ENCODE results near the gene ACSL4.
"Not testable (repeated sequence)": the region's sequence is repeated elsewhere in the genome, so short reads cannot be mapped to it uniquely, and the experiment has no call there.

ACSL4 gene

GRCh38 chrX:109660435-109661143, 72.5 kb downstream of the ACSL4 start:
- DNase-seq = no peak

GRCh38 chrX:109658391-109658790, 74.7 kb downstream of the ACSL4 start:
- DNase-seq = no peak

GRCh38 chrX:109657364-109657763, 75.7 kb downstream of the ACSL4 start:
- not testable (repeated sequence) for DNase-seq

GRCh38 chrX:109656774-109657173, 76.3 kb downstream of the ACSL4 start:
- no peak for DNase-seq

- no peak for DNase-seq
Observed at GRCh38 chrX:109655502-109656201, 77.4 kb downstream of the ACSL4 start.

GRCh38 chrX:109654516-109655109, 78.4 kb downstream of the ACSL4 start:
- no peak for DNase-seq

- DNase-seq = not testable (repeated sequence)
Observed at GRCh38 chrX:109644671-109645070, 88.4 kb downstream of the ACSL4 start.

- DNase-seq = no peak
Observed at GRCh38 chrX:109643687-109644086, 89.4 kb downstream of the ACSL4 start.

- no peak for DNase-seq
Observed at GRCh38 chrX:109638158-109638557, 94.9 kb downstream of the ACSL4 start.

- not testable (repeated sequence) for DNase-seq
Observed at GRCh38 chrX:109637477-109637876, 95.6 kb downstream of the ACSL4 start.

GRCh38 chrX:109635146-109635545, 97.9 kb downstream of the ACSL4 start:
- DNase-seq = no peak

GRCh38 chrX:109632906-109633504, 100.1 kb downstream of the ACSL4 start:
- DNase-seq = no peak

- DNase-seq = no peak
Observed at GRCh38 chrX:109629310-109629709, 103.7 kb downstream of the ACSL4 start.

- no peak for DNase-seq
Observed at GRCh38 chrX:109626637-109627036, 106.4 kb downstream of the ACSL4 start.

GRCh38 chrX:109624641-109625616, 108.1 kb downstream of the ACSL4 start, which contains the start of gene KCNE5:
Gene KCNE5, minus strand, starts transcription at chrX:109625172. Its CDS starts 152 bp downstream, at chrX:109625020.
- DNase-seq = no peak

- DNase-seq = no peak
Observed at GRCh38 chrX:109623997-109624396, 109.1 kb downstream of the ACSL4 start.

GRCh38 chrX:109622270-109622669, 110.8 kb downstream of the ACSL4 start:
- DNase-seq = no peak

- no peak for DNase-seq
Observed at GRCh38 chrX:109619771-109620170, 113.3 kb downstream of the ACSL4 start.

- DNase-seq = no peak
Observed at GRCh38 chrX:109614951-109615350, 118.1 kb downstream of the ACSL4 start.

- DNase-seq = no peak
Observed at GRCh38 chrX:109601486-109601885, 131.6 kb downstream of the ACSL4 start.

GRCh38 chrX:109600237-109600651, 132.8 kb downstream of the ACSL4 start:
- no peak for DNase-seq

- DNase-seq = no peak
Observed at GRCh38 chrX:109596015-109596414, 137.0 kb downstream of the ACSL4 start.

All from activated CD8-positive, alpha-beta memory T cell treated with anti-CD3 and anti-CD28 coated beads, Interleukin-2, amount 50 U/mL, for 48 hours (primary cell).